ENCODE measurements around the gene SLC35A3.
"Not testable (repeated sequence)": the region's sequence is repeated elsewhere in the genome, so short reads cannot be mapped to it uniquely, and the experiment has no call there.

Gene SLC35A3

GRCh38 chr1:99975529-99975928, 5.7 kb downstream of the SLC35A3 start:
- DNase-seq: no peak

GRCh38 chr1:99977326-99977725, 7.5 kb downstream of the SLC35A3 start:
- DNase-seq: not testable (repeated sequence)

- no peak for DNase-seq
Observed at GRCh38 chr1:99978218-99978617, 8.4 kb downstream of the SLC35A3 start.

GRCh38 chr1:99979091-99979490, 9.3 kb downstream of the SLC35A3 start:
- DNase-seq: no peak

- DNase-seq: no peak
Observed at GRCh38 chr1:99980928-99981327, 11.1 kb downstream of the SLC35A3 start.

- no peak for DNase-seq
Observed at GRCh38 chr1:99986656-99987225, 16.9 kb downstream of the SLC35A3 start.

- no peak for DNase-seq
Observed at GRCh38 chr1:99988210-99988765, 18.5 kb downstream of the SLC35A3 start.

- DNase-seq: no peak
Observed at GRCh38 chr1:99992044-99992722, 22.4 kb downstream of the SLC35A3 start.

- DNase-seq: no peak
Observed at GRCh38 chr1:99992760-99993467, 23.1 kb downstream of the SLC35A3 start.

- DNase-seq: no peak
Observed at GRCh38 chr1:99993468-99993845, 23.7 kb downstream of the SLC35A3 start.

GRCh38 chr1:99994496-99994895, 24.7 kb downstream of the SLC35A3 start:
- DNase-seq: no peak

GRCh38 chr1:99996951-99997350, 27.2 kb downstream of the SLC35A3 start:
- DNase-seq: no peak

GRCh38 chr1:100001462-100001861, 31.7 kb downstream of the SLC35A3 start:
- no peak for DNase-seq

- no peak for DNase-seq
Observed at GRCh38 chr1:100005424-100005823, 35.6 kb downstream of the SLC35A3 start.

- no peak for DNase-seq
Observed at GRCh38 chr1:100006688-100007087, 36.9 kb downstream of the SLC35A3 start.

- no peak for DNase-seq
Observed at GRCh38 chr1:100009458-100009857, 39.7 kb downstream of the SLC35A3 start.

- no peak for DNase-seq
Observed at GRCh38 chr1:100010804-100011203, 41.0 kb downstream of the SLC35A3 start.

GRCh38 chr1:100019220-100019619, 49.4 kb downstream of the SLC35A3 start:
- DNase-seq: no peak

- DNase-seq: no peak
Observed at GRCh38 chr1:100023482-100023881, 53.7 kb downstream of the SLC35A3 start.

GRCh38 chr1:100027212-100027611, 57.4 kb downstream of the SLC35A3 start:
- no peak for DNase-seq

- no peak for DNase-seq
Observed at GRCh38 chr1:100028765-100029164, 59.0 kb downstream of the SLC35A3 start.

GRCh38 chr1:100034470-100034869, 64.7 kb downstream of the SLC35A3 start:
- DNase-seq: no peak

- no peak for DNase-seq
Observed at GRCh38 chr1:100035214-100035613, 65.4 kb downstream of the SLC35A3 start.

Measured in GOT3 (cell line).